GM12801 (cell line): ENCODE measurements around the gene MAPK12.

ENCODE experiments used
- TF ChIP-seq, protein P1 (sequence below): IDR thresholded peaks from one replicate; pipeline ENCODE4 v1.5.1; 2011; ENCODE audit warnings: control low read depth; ENCODE audit not compliant: insufficient read length; ENCODE audit errors: extremely low read depth

MAPK12 gene

DNA sequence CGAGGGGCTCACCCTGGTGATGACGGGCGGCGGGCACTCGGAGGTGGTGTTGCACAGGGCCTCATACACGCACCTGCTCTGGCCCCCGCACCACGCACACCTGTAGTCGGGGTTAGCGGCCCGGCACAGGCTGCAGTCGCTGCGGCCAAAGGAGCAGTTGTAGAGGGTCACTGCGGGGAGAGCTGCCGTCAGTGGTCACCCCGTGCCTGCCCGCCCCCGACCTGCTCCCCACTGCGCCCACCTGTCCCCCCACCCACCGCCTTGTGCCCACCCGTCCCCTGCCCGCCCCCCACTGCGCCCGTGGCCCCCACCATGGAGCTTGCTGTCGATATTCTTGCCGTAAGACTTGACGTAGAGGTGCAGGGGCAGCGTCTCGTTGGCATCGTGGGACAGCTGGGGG is 22.3 kb upstream of the MAPK12 start:
- TF ChIP-seq, protein P1, sequence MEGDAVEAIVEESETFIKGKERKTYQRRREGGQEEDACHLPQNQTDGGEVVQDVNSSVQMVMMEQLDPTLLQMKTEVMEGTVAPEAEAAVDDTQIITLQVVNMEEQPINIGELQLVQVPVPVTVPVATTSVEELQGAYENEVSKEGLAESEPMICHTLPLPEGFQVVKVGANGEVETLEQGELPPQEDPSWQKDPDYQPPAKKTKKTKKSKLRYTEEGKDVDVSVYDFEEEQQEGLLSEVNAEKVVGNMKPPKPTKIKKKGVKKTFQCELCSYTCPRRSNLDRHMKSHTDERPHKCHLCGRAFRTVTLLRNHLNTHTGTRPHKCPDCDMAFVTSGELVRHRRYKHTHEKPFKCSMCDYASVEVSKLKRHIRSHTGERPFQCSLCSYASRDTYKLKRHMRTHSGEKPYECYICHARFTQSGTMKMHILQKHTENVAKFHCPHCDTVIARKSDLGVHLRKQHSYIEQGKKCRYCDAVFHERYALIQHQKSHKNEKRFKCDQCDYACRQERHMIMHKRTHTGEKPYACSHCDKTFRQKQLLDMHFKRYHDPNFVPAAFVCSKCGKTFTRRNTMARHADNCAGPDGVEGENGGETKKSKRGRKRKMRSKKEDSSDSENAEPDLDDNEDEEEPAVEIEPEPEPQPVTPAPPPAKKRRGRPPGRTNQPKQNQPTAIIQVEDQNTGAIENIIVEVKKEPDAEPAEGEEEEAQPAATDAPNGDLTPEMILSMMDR, result no peak

DNA sequence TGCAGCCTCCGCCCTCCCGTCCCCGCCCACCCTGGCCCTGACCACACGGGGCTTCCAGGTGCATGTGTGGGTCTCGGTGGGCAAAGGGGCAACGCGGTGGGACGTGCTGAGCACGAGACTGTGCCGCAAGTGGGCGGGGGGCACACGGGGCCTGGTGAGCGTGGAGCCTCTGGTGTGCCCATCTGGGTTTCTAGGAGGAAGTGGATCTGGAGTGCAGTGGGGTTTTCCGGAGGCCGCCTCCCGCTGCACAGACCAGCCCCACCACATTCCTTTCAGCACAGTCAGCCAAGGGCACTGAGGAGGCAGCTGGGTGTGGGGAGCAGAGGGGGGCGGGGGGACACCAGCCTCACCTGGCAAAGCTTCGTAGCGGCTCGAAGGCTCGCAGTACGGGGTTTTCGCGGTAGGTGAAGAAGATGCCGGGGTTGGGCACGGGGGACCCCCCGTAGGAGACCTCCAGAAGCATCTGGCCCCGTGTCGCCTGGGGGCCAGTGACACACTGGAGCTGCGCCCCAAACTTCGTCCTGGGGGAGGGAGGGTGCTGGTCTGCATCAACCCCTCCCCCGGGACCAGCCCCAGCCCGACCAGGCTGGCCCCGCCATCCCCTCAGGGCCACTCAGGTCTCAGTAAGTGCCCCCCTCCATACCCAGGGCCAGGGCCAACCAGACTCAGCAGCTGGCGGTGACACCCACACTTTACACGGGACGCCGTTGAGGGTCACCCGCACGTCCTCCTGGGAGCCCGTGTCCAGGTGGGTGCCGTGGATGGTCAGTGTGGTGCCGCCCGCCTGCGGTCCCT is 21.1 kb upstream of the MAPK12 start:
- TF ChIP-seq, protein P1, result no peak

DNA sequence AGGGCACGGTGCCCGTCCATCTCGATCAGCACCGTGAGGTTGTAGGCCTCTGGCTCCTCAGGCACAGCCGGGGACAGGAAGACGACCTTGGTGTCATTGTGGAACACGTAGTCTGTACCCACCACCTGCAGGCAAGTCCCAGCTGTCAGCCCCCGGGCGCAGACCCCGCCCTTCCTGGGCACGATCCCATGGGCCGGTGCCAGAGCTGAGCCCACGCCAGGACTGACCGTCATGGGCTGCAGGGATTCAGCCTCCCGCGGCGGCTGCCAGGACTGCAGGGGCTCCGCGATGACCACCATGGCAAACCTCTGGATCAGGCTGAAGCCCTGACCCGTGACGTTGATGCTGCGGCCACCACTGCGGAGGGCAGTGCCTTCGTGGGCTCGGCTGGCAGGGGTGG is 20.5 kb upstream of the MAPK12 start:
- TF ChIP-seq, protein P1, result no peak

DNA sequence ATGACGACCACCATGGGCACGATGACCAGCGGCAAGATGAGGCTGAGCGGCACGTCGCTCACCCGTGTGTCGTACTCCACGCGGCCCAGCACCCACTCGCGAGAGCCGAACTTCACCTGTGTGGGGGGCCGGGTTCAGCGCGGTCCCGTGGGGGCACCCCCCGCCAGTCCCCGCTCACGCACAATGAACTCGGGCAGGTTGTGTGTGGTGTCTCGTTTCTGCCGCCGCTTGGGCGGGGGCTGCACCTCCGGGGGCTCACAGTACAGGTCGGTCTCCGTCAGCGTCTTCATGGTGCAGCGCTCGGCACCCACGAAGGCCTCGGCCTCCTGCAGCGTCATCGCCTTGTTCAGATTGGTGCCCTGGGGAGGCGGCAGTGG is 19.9 kb upstream of the MAPK12 start:
- TF ChIP-seq, protein P1, result no peak

DNA sequence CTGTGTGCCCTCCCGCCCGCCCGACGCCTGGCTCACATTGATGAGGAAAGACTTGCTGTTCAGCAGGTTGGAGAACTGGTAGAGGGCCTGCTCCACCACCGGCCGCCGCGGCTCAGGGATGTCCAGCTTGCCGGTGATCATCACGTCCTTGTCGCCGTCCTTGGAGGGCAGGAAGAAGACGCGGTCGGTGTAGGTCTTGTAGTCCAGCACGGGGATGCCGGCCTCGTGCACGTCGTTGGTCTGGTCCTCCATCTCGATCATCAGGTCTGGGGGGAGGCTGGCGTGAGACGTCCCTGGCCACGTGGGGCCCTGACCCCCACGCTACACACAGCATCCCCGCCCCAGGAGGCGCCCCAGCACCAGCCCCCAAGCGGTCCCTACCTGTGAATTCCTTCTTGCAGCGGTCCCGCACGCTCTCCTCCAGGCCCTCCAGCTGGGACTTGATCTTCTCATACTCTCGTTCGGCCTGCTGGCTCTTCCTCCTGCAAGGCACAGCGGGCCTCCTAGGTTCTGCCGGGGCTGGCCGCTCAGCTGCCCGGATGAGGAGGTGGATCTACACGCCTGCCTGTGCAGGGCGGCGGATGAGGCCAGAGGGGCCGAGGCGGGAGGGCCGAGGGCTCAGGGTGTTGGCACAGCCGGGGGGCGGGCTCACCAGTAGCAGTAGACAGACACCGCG is 19.4 kb upstream of the MAPK12 start:
- TF ChIP-seq, protein P1, result no peak

DNA sequence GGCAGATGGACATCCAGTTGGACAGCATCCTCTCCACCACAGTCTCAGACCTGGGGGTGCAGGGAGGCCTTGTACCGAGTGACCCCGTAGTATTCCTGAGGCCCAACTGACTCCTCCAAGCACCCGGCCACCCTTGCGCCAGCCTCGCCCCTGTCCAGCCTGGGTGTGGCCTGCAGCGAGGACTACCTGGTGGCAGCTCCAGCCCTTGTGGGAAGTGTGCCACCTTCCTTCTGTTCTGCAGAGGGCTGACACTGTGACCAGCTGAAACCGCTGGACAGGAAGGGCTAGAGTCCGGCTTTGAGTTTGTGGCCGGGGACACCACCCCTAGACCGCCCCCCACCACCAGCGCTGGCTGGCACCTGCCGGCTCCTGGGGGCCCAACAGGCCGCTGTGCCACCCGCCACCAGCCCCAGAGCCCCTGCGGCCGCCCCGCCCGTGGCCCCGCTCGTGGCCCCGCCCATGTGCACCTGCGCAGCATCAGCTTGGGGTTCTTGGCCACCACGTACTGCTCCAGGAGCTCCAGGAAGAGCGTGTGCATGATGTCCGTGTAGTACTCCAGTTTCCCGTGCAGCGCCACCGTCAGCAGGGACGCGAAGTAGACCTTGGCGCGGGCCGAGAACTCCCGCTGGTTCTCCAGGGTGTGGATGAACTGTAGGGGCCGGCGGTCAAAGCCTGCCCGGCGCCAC is 18.7 kb upstream of the MAPK12 start:
- TF ChIP-seq, protein P1, result no peak

DNA sequence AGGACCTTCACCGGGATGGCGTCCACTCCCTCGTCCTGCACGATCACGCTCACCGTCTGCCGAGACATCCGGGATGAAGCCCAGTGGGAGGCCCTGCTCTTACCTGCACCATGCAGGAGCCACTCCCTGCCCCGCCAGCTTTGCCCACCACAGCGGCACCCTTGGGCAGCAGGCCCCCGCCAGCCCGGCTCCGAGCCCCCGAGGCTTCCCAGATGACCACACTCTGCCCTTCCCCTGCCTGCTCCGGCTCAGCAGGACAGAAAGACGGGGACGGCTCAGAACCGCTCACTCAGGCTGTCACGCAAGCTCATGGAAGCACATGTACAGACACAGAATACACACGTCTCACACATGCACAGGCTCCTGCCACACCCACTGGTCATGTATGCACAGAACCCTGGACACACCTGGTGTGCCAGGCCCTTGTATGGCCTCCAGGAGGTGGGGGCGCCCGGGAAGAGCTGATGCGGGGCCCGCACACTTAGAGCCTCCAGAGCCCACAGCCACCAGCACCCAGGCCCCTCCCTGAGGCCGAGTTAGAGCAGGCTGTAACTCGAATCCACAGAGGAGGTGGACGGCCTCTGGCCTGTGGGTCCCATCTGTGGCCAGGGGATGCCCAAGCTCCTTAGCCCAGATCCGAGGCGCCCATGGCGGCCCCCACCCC is 17.6 kb upstream of the MAPK12 start:
- TF ChIP-seq, protein P1, result no peak
